ENCODE measurements around the gene TRIM44. TPM values are rescaled to one million over a fixed set of nuclear protein-coding genes. Genes with fewer than 3 reads are reported as not detected.

The TRIM44 gene
- total RNA-seq, 1 experiment from 2014 or later, result 33.4 TPM

GRCh38 chr11:35725885-35726284 is 63.3 kb downstream of the TRIM44 start:
- H3K4me3 ChIP-seq (replicated peaks in 1 of 2; ENCODE audit: low read depth in 1 of 2, low read length in 2 of 2), result no peak overlapping the region
- ChIA-PET POLR2A (no interaction called here), CTCF (no interaction called here), RAD21 (ENCODE audit: low non-redundant PET in 1 of 2, low total read pairs in 2 of 2, uncharacterized antibody in 2 of 2, unreplicated experiment in 2 of 2) (no interaction called here)
- TF ChIP-seq CEBPB (IDR thresholded peaks at IDR 0.05; ENCODE audit: low read depth) (no peak), YY1 (IDR thresholded peaks at IDR 0.05; ENCODE audit: extremely low read depth, insufficient replicate concordance, low read depth, low read length) (no peak), POLR2AphosphoS5 (IDR thresholded peaks at IDR 0.05; ENCODE audit: low read depth, low read length) (0 out of 2 replicates have a peak, but pooled peaks have one; percentile 19), FOSL1 (IDR thresholded peaks at IDR 0.05; ENCODE audit: low read depth) (peak; percentile 41; the same call in 1 of the 2 replicates), SP1 (IDR thresholded peaks at IDR 0.05; ENCODE audit: low read depth) (no peak), EZH2 (IDR thresholded peaks at IDR 0.05) (no peak), EZH2phosphoT487 (IDR thresholded peaks at IDR 0.05; ENCODE audit: borderline replicate concordance) (no peak), JUND (IDR thresholded peaks at IDR 0.05) (peak; percentile 74), CBX3 (IDR thresholded peaks at IDR 0.05; ENCODE audit: low read depth) (peak; percentile 65; the same call in 1 of the 2 replicates)
- intact Hi-C loops (cut with micrococcal nuclease), result no loop called here
- H3K27me3 ChIP-seq (ENCODE audit: insufficient read depth, low read length), result no peaks in the 10 kb centered on the region
- H4K20me1 ChIP-seq (ENCODE audit: insufficient read depth), result no peaks in the 10 kb centered on the region
- ATAC-seq (no peak), DNase-seq (ENCODE audit: low read depth, low spot score) (peak; percentile 26)
- H3K36me3 ChIP-seq (ENCODE audit: control insufficient read depth in 1 of 2, insufficient read depth in 2 of 2, low read length in 2 of 2), result no peaks in the 10 kb centered on the region; a peak in 1 of 4 replicates
- no peak overlapping the region for H3K4me2 ChIP-seq (ENCODE audit: low read length)
- no peak overlapping the region for H3K27ac ChIP-seq (ENCODE audit: low read depth, low read length)
- H3K79me2 ChIP-seq (ENCODE audit: insufficient read depth, low read length), result no peaks in the 10 kb centered on the region
- no peak overlapping the region for H2AFZ ChIP-seq (ENCODE audit: low read depth, low read length, poor library complexity, severe bottlenecking)
- no TSS peak for BruUV-seq (replicated peaks)
- no peak overlapping the region for H3K9ac ChIP-seq (ENCODE audit: low read length)
- H3K9me3 ChIP-seq (ENCODE audit: control insufficient read depth in 1 of 2, insufficient read depth in 1 of 2, low read depth in 1 of 2, low read length in 2 of 2), result no peaks in the 10 kb centered on the region
- peaks cover 0 to 7% of the 10 kb centered on the region in 2 experiments; a peak in 2 of 4 replicates for H3K4me1 ChIP-seq (ENCODE audit: control insufficient read depth in 1 of 2, insufficient read depth in 2 of 2, low read length in 2 of 2)
- H3K9me2 ChIP-seq (ENCODE audit: insufficient read depth), result no peaks in the 10 kb centered on the region

GRCh38 chr11:35727140-35727539 is 64.6 kb downstream of the TRIM44 start:
- intact Hi-C loops (cut with micrococcal nuclease), result no loop called here
- ATAC-seq, result no peak
- H3K4me3 ChIP-seq (replicated peaks in 1 of 2; ENCODE audit: low read depth in 1 of 2, low read length in 2 of 2), result no peak overlapping the region
- no peaks in the 10 kb centered on the region; a peak in 1 of 4 replicates for H3K36me3 ChIP-seq (ENCODE audit: control insufficient read depth in 1 of 2, insufficient read depth in 2 of 2, low read length in 2 of 2)
- TF ChIP-seq ZNF274 (IDR thresholded peaks at IDR 0.05; ENCODE audit: low read depth, low read length) (no peak), ELF1 (IDR thresholded peaks at IDR 0.05; ENCODE audit: borderline replicate concordance, low read depth) (no peak)
- H3K9ac ChIP-seq (ENCODE audit: low read length), result no peak overlapping the region
- no peaks in the 10 kb centered on the region for H3K9me2 ChIP-seq (ENCODE audit: insufficient read depth)
- H3K9me3 ChIP-seq (ENCODE audit: control insufficient read depth in 1 of 2, insufficient read depth in 1 of 2, low read depth in 1 of 2, low read length in 2 of 2), result no peaks in the 10 kb centered on the region
- DNase-seq (ENCODE audit: low read depth, low spot score), result no peak
- H3K79me2 ChIP-seq (ENCODE audit: insufficient read depth, low read length), result no peaks in the 10 kb centered on the region
- H4K20me1 ChIP-seq (ENCODE audit: insufficient read depth), result no peaks in the 10 kb centered on the region
- H3K4me1 ChIP-seq (ENCODE audit: control insufficient read depth in 1 of 2, insufficient read depth in 2 of 2, low read length in 2 of 2), result peaks cover 0 to 7% of the 10 kb centered on the region in 2 experiments; a peak in 2 of 4 replicates
- ChIA-PET CTCF (no interaction called here), POLR2A (no interaction called here), RAD21 (ENCODE audit: low non-redundant PET in 1 of 2, low total read pairs in 2 of 2, uncharacterized antibody in 2 of 2, unreplicated experiment in 2 of 2) (no interaction called here)
- no peak overlapping the region for H3K27ac ChIP-seq (ENCODE audit: low read depth, low read length)
- no peaks in the 10 kb centered on the region for H3K27me3 ChIP-seq (ENCODE audit: insufficient read depth, low read length)
- BruUV-seq (replicated peaks), result no TSS peak
- H2AFZ ChIP-seq (ENCODE audit: low read depth, low read length, poor library complexity, severe bottlenecking), result no peak overlapping the region
- H3K4me2 ChIP-seq (ENCODE audit: low read length), result no peak overlapping the region

All from HCT116 (cell line).